Astrocyte of the hippocampus (primary cell): ENCODE data around the gene PMVK.
"Not testable (repeated sequence)": the region's sequence is repeated elsewhere in the genome, so short reads cannot be mapped to it uniquely, and the experiment has no call there.

Source experiments
- DNase-seq: peaks from one replicate; pipeline ENCODE4 v3.0.0; 2011; ENCODE audit warnings: low read depth, low spot score

The PMVK gene

GRCh38 chr1:154925335-154926170, 11.0 kb downstream of the PMVK start:
- DNase-seq: no peak

- no peak for DNase-seq
These were observed 12.8 kb downstream of the PMVK start for GRCh38 chr1:154923695-154924094.

- no peak for DNase-seq
These were observed 23.2 kb downstream of the PMVK start for GRCh38 chr1:154913273-154913672.

GRCh38 chr1:154912755-154913154, 23.8 kb downstream of the PMVK start:
- DNase-seq: no peak

GRCh38 chr1:154911691-154912550, 24.6 kb downstream of the PMVK start:
- no peak for DNase-seq

- DNase-seq: no peak
These were observed 25.7 kb downstream of the PMVK start for GRCh38 chr1:154910851-154911250.

GRCh38 chr1:154908937-154909336, 27.6 kb downstream of the PMVK start:
- no peak for DNase-seq

- DNase-seq: not testable (repeated sequence)
These were observed 28.4 kb downstream of the PMVK start for GRCh38 chr1:154908129-154908528.

- no peak for DNase-seq
These were observed 29.9 kb downstream of the PMVK start for GRCh38 chr1:154906621-154907081.

GRCh38 chr1:154902938-154903566, 33.5 kb downstream of the PMVK start:
- no peak for DNase-seq

- DNase-seq: no peak
These were observed 34.9 kb downstream of the PMVK start for GRCh38 chr1:154901591-154901990.

GRCh38 chr1:154899041-154899440, 37.5 kb downstream of the PMVK start:
- no peak for DNase-seq

- DNase-seq: no peak
These were observed 39.7 kb downstream of the PMVK start for GRCh38 chr1:154896771-154897286.

GRCh38 chr1:154895798-154896197, 40.7 kb downstream of the PMVK start:
- DNase-seq: no peak

GRCh38 chr1:154891452-154891851, 45.1 kb downstream of the PMVK start:
- no peak for DNase-seq

- no peak for DNase-seq
These were observed 47.8 kb downstream of the PMVK start for GRCh38 chr1:154888757-154889156.

- DNase-seq: no peak
These were observed 50.1 kb downstream of the PMVK start for GRCh38 chr1:154886281-154887015.

GRCh38 chr1:154884869-154885701, 51.4 kb downstream of the PMVK start:
- DNase-seq: no peak

- no peak for DNase-seq
These were observed 52.3 kb downstream of the PMVK start for GRCh38 chr1:154883919-154884868.
